ENCODE results near the gene ZBTB21.
A peak's percentile ranks its signal among the peaks of the same experiment; 100 is the strongest.

ZBTB21 gene

DNA sequence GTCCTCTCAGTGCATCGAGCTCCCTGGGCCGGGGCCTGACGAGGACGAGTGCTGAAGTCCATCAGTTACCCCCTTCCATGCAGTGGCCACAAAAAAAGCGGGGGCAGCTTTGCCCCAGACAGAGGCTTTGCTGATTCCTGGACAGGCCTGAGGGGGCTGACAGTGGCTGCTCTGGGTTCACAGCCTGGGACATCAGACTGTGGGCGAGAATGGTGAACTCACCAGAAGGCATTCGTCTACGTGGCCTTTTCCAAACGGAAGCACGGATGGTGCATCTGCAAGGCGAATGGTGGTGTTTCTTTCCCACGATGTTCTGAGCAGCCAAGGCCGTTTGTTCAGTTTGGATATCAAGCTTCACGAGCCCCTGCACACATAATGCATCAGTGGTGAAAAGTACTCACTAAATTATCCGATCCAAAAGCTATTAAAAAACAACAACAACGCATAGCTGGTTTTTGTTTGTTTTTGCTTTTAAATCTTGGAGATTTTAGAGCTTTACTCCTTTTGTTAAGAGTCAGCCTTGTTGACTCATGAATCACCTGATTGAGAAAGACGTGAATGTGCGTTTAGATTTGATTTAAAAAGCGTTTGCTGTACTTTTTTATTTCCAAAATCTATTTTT is 6.3 kb upstream of the ZBTB21 start:
- H3K4me1 Mint-ChIP-seq (ENCODE audit: low read depth): no peaks in the 10 kb centered on the region
- no peak overlapping the region for H3K4me3 Mint-ChIP-seq
- no peaks in the 10 kb centered on the region for H3K36me3 Mint-ChIP-seq
- H3K27me3 Mint-ChIP-seq: no peaks in the 10 kb centered on the region
- no peak overlapping the region for H3K27ac Mint-ChIP-seq
- H3K9me3 Mint-ChIP-seq (ENCODE audit: low read depth): no peaks in the 10 kb centered on the region

DNA sequence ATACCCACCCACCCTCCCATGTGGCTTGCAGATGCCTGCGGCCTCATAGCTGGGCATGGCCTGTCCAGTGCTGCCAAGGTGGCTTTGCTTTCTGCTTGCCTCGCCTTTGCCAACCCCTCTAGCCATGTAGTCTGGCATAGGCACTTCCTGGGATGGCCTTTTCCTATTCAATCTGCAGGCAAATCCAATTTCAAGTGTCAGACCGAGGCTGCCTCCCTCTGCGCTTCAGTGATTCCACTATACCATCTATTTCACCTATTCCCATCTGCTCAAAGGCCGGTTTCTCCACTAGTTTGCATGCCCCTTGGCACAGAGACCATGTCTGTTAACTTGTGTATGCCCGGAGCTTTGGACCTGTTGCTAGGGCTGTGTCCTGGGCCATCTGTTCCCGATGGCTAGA is 3.8 kb upstream of the ZBTB21 start:
- peaks cover 3% of the 10 kb centered on the region for H3K4me1 Mint-ChIP-seq (ENCODE audit: low read depth)
- no peak overlapping the region for H3K27ac Mint-ChIP-seq
- no peak overlapping the region for H3K4me3 Mint-ChIP-seq
- no peaks in the 10 kb centered on the region for H3K9me3 Mint-ChIP-seq (ENCODE audit: low read depth)
- no peaks in the 10 kb centered on the region for H3K36me3 Mint-ChIP-seq
- no peaks in the 10 kb centered on the region for H3K27me3 Mint-ChIP-seq

DNA sequence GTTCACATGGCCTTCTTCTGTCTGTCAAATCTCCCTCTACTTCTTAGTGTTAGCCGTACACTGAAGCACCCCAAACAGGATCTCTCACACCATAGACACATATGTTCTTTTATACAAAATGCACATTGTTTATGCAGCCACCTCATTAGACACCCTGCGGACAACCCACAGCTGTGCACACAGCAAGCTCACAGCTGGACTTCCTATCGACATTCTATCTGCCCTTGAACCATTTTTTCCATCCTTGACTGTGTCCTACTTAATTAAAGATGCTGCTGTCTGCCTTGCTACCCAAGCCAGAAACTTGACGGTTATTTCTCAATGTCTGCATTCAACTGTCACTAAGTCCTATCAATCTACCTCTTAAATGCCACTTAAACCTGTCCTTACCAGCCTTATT is 3.2 kb upstream of the ZBTB21 start:
- H3K4me3 Mint-ChIP-seq: no peak overlapping the region
- H3K9me3 Mint-ChIP-seq (ENCODE audit: low read depth): no peaks in the 10 kb centered on the region
- no peaks in the 10 kb centered on the region for H3K36me3 Mint-ChIP-seq
- no peak overlapping the region for H3K27ac Mint-ChIP-seq
- no peaks in the 10 kb centered on the region for H3K27me3 Mint-ChIP-seq
- peaks cover 6% of the 10 kb centered on the region for H3K4me1 Mint-ChIP-seq (ENCODE audit: low read depth)

DNA sequence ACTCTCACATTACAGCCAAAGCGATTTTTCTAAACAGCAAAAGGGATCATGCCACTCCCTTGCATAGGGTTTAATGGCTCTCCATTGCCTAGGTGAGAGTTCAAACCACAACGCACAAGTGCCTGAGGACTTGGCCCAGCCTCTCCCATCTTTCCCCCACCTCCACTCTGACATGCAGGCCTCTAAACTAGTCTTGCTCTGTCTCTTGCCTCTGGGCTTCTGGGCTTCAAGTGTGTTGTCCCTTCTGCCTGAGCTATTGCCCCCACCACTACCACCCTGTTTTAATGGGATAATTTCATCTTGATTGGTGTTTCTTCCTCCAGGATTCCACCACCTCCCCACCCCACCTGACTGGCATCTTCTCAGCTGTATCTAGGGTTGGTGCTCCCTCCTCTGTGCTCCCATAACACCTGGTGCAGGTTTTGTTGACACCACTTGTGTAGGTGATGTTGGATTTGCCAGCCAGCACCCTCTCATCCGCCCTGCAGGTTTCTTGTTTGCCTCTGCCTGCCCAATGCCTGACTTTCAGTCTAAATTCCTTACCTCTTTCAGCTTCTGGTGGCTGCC is 2.7 kb upstream of the ZBTB21 start:
- no peak overlapping the region for H3K27ac Mint-ChIP-seq
- H3K36me3 Mint-ChIP-seq: peaks cover under 1% of the 10 kb centered on the region

DNA sequence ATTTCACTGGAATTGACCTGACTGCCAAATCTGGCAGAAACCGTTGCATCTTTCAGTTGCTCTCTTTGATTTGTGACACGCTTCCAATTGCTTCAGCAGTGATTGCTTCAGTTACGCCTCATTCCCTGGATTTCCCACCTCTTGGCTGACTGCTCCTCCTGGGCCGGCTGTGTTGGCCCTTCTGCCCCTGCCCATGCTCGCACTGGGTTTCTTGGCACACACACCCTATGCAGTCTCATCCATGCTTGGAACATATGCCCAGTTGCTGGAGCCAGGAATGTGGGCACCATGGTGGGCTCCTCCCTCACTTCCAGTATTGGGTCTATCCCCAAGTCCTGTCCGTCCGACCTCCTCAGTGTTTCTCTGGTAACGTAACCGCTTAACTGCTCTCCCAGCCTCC is 2.2 kb upstream of the ZBTB21 start:
- Mint-ChIP-seq H3K27me3 (no peaks in the 10 kb centered on the region), H3K4me1 (ENCODE audit: low read depth) (peaks cover 14% of the 10 kb centered on the region), H3K36me3 (peaks cover 6% of the 10 kb centered on the region), H3K27ac (no peak overlapping the region), H3K9me3 (ENCODE audit: low read depth) (no peaks in the 10 kb centered on the region), H3K4me3 (peak overlapping the region; percentile 54)

More for the DNA sequence above, 2.7 kb upstream of the ZBTB21 start:
- no peaks in the 10 kb centered on the region for H3K27me3 Mint-ChIP-seq
- H3K4me3 Mint-ChIP-seq: no peak overlapping the region
- H3K4me1 Mint-ChIP-seq (ENCODE audit: low read depth): peaks cover 9% of the 10 kb centered on the region
- H3K9me3 Mint-ChIP-seq (ENCODE audit: low read depth): no peaks in the 10 kb centered on the region

GRCh38 chr21:42010507-42011495 is 641 bp upstream of the ZBTB21 start:
- Mint-ChIP-seq H3K27me3 (no peaks in the 10 kb centered on the region), H3K4me3 (peak overlapping the region; percentile 91), H3K36me3 (peaks cover 7% of the 10 kb centered on the region)

GRCh38 chr21:42009018-42009830 is 936 bp downstream of the ZBTB21 start:
- H3K4me3 Mint-ChIP-seq: peak overlapping the region; percentile 89
- peak overlapping the region; percentile 93 for H3K27ac Mint-ChIP-seq
- H3K36me3 Mint-ChIP-seq: peaks cover 12% of the 10 kb centered on the region
- peaks cover 40% of the 10 kb centered on the region for H3K4me1 Mint-ChIP-seq (ENCODE audit: low read depth)
- no peaks in the 10 kb centered on the region for H3K9me3 Mint-ChIP-seq (ENCODE audit: low read depth)
- H3K27me3 Mint-ChIP-seq: no peaks in the 10 kb centered on the region

More at GRCh38 chr21:42010507-42011495, 641 bp upstream of the ZBTB21 start:
- Mint-ChIP-seq H3K9me3 (ENCODE audit: low read depth) (no peaks in the 10 kb centered on the region), H3K27ac (peak overlapping the region; percentile 87), H3K4me1 (ENCODE audit: low read depth) (peaks cover 25% of the 10 kb centered on the region)

DNA sequence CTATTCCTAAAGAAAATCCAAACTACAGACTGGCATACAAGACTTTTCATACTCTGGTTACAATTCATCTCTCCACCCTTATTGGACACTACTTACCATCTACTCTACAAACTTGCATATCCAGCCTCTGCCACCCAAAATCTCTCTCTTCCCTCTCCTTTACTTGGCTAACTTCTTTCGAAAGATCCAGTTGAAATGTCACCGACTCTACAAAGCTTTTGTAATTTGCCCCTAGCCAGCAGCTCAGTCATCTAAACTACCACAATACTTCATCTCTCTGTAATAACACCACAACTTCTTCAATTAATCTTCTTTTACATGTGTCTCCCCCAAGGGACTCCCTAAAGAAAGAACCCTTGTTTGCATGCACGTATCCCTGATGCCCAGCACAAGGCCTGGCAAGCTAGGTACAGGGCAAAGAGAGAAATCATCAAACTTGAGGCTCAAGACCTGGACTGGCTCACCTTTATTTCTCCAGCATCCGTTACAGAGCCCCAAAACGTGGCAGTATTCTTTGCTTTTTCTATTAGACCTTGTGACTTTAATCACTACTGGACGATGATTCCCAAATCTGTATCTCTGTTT is 2.7 kb downstream of the ZBTB21 start:
- Mint-ChIP-seq H3K36me3 (peaks cover 14% of the 10 kb centered on the region), H3K4me1 (ENCODE audit: low read depth) (peaks cover 56% of the 10 kb centered on the region), H3K27me3 (no peaks in the 10 kb centered on the region), H3K27ac (peak overlapping the region; percentile 35), H3K9me3 (ENCODE audit: low read depth) (no peaks in the 10 kb centered on the region), H3K4me3 (peak overlapping the region; percentile 62)

DNA sequence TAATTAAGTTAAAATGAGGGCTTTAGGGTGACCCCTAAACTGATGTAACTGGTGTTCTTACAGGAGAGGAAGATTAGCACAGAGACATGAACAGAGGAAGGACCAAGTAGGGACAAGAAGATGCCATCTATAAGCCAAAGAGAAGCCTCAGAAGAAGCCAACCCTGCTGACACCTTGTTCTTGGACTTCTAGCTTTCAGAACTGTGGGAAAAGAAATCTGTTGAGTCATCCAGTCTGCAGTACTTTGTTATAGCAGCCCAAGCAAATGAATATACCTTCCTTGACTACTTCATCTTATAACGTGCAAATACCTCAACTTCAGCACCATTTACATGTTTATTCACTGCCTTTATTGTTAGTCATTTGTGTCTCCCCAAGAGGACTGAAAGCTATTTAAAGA is 3.4 kb downstream of the ZBTB21 start:
- H3K4me1 Mint-ChIP-seq (ENCODE audit: low read depth): peaks cover 62% of the 10 kb centered on the region
- H3K4me3 Mint-ChIP-seq: peak overlapping the region; percentile 4
- peaks cover 18% of the 10 kb centered on the region for H3K36me3 Mint-ChIP-seq
- no peaks in the 10 kb centered on the region for H3K27me3 Mint-ChIP-seq
- H3K9me3 Mint-ChIP-seq (ENCODE audit: low read depth): no peaks in the 10 kb centered on the region
- H3K27ac Mint-ChIP-seq: peak overlapping the region; percentile 35

- Mint-ChIP-seq H3K27me3 (no peaks in the 10 kb centered on the region), H3K9me3 (ENCODE audit: low read depth) (no peaks in the 10 kb centered on the region), H3K4me1 (ENCODE audit: low read depth) (peaks cover 70% of the 10 kb centered on the region), H3K36me3 (peaks cover 27% of the 10 kb centered on the region), H3K4me3 (no peak overlapping the region), H3K27ac (peak overlapping the region; percentile 46)
These were observed 5.6 kb downstream of the ZBTB21 start for GRCh38 chr21:42004406-42005199.

GRCh38 chr21:42003051-42003461 is 7.1 kb downstream of the ZBTB21 start:
- Mint-ChIP-seq H3K9me3 (ENCODE audit: low read depth) (no peaks in the 10 kb centered on the region), H3K27me3 (no peaks in the 10 kb centered on the region), H3K36me3 (peaks cover 29% of the 10 kb centered on the region), H3K27ac (peak overlapping the region; percentile 94), H3K4me3 (peak overlapping the region; percentile 46), H3K4me1 (ENCODE audit: low read depth) (peaks cover 68% of the 10 kb centered on the region)

- no peaks in the 10 kb centered on the region for H3K9me3 Mint-ChIP-seq (ENCODE audit: low read depth)
- H3K4me3 Mint-ChIP-seq: peak overlapping the region; percentile 46
- H3K27ac Mint-ChIP-seq: peak overlapping the region; percentile 94
- peaks cover 27% of the 10 kb centered on the region for H3K36me3 Mint-ChIP-seq
- no peaks in the 10 kb centered on the region for H3K27me3 Mint-ChIP-seq
- peaks cover 63% of the 10 kb centered on the region for H3K4me1 Mint-ChIP-seq (ENCODE audit: low read depth)
These were observed 7.7 kb downstream of the ZBTB21 start for GRCh38 chr21:42002421-42002958.

DNA sequence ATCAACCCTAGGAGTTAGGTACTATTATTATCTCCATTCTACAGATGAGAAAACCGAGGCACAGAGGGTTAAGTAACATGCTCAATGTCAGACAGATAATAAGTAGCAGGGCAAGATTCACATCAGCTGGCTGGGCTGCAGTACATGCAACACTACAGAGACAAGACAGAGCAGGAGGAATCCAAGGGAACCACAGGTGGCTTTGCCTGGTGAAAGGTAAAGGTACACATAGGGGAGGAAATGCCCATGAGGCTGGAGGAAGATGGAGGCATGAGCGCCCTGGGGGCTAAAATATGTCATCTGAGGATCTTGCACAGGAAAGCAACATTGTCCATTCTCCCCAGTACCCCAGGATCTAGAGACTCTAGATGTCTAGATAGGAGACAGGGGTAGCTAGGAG is 8.4 kb downstream of the ZBTB21 start:
- Mint-ChIP-seq H3K4me1 (ENCODE audit: low read depth) (peaks cover 56% of the 10 kb centered on the region), H3K9me3 (ENCODE audit: low read depth) (no peaks in the 10 kb centered on the region), H3K27ac (peak overlapping the region; percentile 94), H3K27me3 (no peaks in the 10 kb centered on the region), H3K4me3 (peak overlapping the region; percentile 48), H3K36me3 (peaks cover 25% of the 10 kb centered on the region)
